ENCODE data around the gene GBA3. TPM values are rescaled to one million over a fixed set of nuclear protein-coding genes. Genes with fewer than 3 reads are reported as not detected.

GBA3 gene
- total RNA-seq, 2 experiments from 2014 or later, result not detected

DNA sequence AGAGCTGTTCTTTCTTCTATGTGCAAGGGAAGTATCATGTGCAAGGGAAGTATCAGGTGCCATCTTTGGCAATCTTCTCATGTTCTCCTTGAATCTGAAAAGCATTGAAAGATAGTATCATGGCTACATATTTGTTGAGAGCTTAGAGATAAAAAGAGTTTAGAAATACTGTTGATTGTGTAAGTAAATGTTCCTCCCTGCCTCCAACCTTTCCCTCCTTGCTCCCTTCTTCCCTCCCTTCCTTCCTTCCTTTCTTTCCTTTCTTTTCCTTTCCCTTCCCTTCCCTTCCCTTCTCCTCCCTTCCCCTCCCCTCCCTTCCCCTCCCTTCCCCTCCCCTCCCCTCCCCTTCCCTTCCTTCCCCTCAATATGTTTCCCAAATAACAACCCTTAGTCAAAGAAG is 108.7 kb downstream of the GBA3 start:
- Mint-ChIP-seq H3K27ac (no peak overlapping the region), H3K27me3 (ENCODE audit: low read depth) (peaks cover 2% of the 10 kb centered on the region), H3K4me3 (no peak overlapping the region), H3K36me3 (ENCODE audit: low read depth) (no peaks in the 10 kb centered on the region), H3K4me1 (ENCODE audit: low read depth) (no peaks in the 10 kb centered on the region), H3K9me3 (no peaks in the 10 kb centered on the region)
- DNase-seq, result no peak
- CTCF ChIA-PET, result no interaction called here
- intact Hi-C loops (cut with micrococcal nuclease), result no loop called here

DNA sequence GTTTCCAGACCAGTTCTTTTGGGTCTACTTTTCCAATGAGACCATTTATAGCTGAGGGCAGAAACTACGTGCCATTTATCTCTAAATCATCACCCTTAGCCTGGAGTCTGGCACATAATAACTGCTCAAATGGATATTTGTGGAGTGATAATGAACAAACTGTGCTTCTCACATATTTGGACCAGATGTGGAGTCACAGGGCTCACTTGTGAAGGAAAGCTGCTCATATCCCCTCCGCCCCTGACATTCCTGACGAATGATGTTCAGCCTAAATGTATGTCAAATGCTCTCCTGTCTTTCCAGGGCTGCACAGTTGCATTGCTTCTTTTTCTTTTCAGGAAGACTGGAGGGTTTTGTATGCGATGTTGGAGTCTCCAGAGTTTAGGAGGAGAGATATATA is 110.1 kb downstream of the GBA3 start:
- no peak overlapping the region for H3K4me3 Mint-ChIP-seq

DNA sequence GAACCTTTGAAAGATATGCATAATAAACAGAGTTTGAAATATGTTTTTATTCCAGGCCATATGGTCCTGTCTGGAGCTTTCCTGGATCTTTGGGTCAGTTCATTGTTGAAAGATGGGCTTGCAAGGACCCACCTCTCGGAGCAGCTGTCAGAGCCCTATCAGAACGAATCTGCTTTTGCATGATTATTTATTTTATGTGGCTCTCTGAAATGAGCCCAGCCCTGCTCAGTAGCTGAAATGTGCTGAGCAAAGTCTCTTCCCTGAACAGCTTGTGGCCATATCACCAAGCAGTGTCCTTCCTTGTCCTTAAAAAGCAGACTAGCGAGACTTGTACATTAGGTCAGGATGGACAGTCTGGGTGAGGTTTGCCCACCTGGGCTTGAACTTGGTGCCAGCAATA is 110.8 kb downstream of the GBA3 start:
- Mint-ChIP-seq H3K9me3 (no peaks in the 10 kb centered on the region), H3K4me1 (ENCODE audit: low read depth) (no peaks in the 10 kb centered on the region), H3K4me3 (no peak overlapping the region), H3K27me3 (ENCODE audit: low read depth) (peaks cover 2% of the 10 kb centered on the region), H3K27ac (no peak overlapping the region), H3K36me3 (ENCODE audit: low read depth) (no peaks in the 10 kb centered on the region)
- DNase-seq, result no peak
- CTCF ChIA-PET, result no interaction called here
- intact Hi-C loops (cut with micrococcal nuclease), result no loop called here

More for the DNA sequence above, 110.1 kb downstream of the GBA3 start:
- H3K27ac Mint-ChIP-seq, result no peak overlapping the region
- CTCF ChIA-PET, result no interaction called here
- H3K27me3 Mint-ChIP-seq (ENCODE audit: low read depth), result peaks cover 2% of the 10 kb centered on the region
- DNase-seq, result no peak
- no peaks in the 10 kb centered on the region for H3K9me3 Mint-ChIP-seq
- H3K4me1 Mint-ChIP-seq (ENCODE audit: low read depth), result no peaks in the 10 kb centered on the region
- intact Hi-C loops (cut with micrococcal nuclease), result no loop called here
- no peaks in the 10 kb centered on the region for H3K36me3 Mint-ChIP-seq (ENCODE audit: low read depth)

DNA sequence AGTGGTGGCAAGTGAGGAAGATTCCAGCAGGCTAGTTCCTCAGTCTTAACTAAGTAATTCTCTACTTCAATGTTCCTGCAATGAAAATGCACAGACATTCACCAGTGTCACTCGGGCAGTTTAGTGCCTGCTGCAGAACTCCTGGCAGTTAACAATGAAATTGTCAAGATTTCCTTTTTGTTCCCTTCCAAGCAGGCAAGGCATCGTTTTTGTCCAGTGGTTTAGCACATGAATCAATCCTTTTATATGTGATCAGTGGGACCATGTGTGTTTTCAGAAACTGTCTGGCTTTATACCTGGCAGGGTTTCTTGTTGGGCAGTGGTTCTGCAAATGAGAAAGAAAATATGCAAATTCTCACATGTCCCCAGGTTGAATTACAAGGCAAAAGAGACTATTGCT is 122.2 kb downstream of the GBA3 start:
- no peaks in the 10 kb centered on the region for H3K36me3 Mint-ChIP-seq (ENCODE audit: low read depth)
- no peaks in the 10 kb centered on the region for H3K4me1 Mint-ChIP-seq (ENCODE audit: low read depth)
- no peaks in the 10 kb centered on the region for H3K9me3 Mint-ChIP-seq
- H3K4me3 Mint-ChIP-seq, result no peak overlapping the region
- CTCF ChIA-PET, result no interaction called here
- no peaks in the 10 kb centered on the region for H3K27me3 Mint-ChIP-seq (ENCODE audit: low read depth)
- no peak overlapping the region for H3K27ac Mint-ChIP-seq
- intact Hi-C loops (cut with micrococcal nuclease), result no loop called here
- DNase-seq, result no peak

DNA sequence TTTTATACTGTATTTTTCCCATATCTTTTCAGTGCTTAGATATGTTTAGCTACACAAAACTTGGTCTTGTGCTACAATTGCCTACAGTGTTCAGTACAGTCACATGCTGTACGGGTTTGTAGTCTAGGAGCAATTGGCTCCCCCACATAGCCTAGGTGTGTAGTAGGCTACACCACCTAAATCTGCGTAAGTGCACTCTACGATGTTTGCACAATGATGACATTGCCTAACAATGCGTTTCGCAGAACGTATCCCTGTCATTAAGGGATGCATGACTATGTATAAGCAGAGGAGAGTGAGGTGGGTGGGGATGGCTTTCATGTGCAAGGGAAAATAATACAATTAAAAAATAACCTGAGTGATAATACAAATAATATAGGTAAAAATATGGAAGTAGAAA is 131.4 kb downstream of the GBA3 start:
- no peaks in the 10 kb centered on the region for H3K9me3 Mint-ChIP-seq
- CTCF ChIA-PET, result no interaction called here
- no peaks in the 10 kb centered on the region for H3K4me1 Mint-ChIP-seq (ENCODE audit: low read depth)
- no peak overlapping the region for H3K27ac Mint-ChIP-seq
- H3K4me3 Mint-ChIP-seq, result no peak overlapping the region
- no peak for DNase-seq
- intact Hi-C loops (cut with micrococcal nuclease), result no loop called here
- no peaks in the 10 kb centered on the region for H3K27me3 Mint-ChIP-seq (ENCODE audit: low read depth)
- H3K36me3 Mint-ChIP-seq (ENCODE audit: low read depth), result no peaks in the 10 kb centered on the region

DNA sequence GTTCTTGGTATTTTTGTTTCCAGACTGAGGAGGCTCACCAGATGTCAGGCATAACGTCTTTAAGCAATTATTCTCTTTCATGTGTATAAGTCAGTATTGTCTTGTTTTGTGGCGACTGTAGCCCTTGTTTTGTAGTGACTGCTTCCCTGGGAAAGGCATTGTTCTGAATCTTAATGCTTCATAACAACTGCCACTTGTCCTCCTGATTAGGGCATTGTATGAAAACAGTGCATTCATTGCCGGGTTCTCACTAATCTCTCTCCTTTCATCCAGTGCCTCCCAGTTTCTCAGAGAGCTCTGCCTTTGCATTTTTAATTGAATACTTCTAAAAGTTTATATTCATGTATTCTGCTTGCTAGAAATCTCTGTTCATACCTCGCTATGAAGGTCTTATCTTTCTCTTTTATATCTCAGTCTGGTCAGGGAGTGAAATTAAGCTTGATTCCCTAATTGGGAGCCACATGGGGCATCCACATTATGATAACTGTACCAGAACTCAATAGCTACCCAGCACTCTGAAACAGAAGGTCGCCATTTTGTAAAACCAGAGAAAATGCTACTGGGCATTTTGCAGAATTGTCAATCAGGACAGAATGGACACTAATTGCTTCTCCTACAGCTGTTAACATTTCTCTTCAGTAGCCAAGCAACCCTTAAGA is 149.8 kb downstream of the GBA3 start:
- intact Hi-C loops (cut with micrococcal nuclease), result no loop called here
- H3K4me3 Mint-ChIP-seq, result no peak overlapping the region
- H3K36me3 Mint-ChIP-seq (ENCODE audit: low read depth), result no peaks in the 10 kb centered on the region
- no peaks in the 10 kb centered on the region for H3K4me1 Mint-ChIP-seq (ENCODE audit: low read depth)
- CTCF ChIA-PET, result interaction anchor here (1.2 kb wide), 1 partner anchor 53 kb away, joined by 3 read pairs; no protein-coding TSS in a partner anchor
- H3K9me3 Mint-ChIP-seq, result peaks cover 1% of the 10 kb centered on the region
- H3K27ac Mint-ChIP-seq, result no peak overlapping the region
- peaks cover 2% of the 10 kb centered on the region for H3K27me3 Mint-ChIP-seq (ENCODE audit: low read depth)
- no peak for DNase-seq

DNA sequence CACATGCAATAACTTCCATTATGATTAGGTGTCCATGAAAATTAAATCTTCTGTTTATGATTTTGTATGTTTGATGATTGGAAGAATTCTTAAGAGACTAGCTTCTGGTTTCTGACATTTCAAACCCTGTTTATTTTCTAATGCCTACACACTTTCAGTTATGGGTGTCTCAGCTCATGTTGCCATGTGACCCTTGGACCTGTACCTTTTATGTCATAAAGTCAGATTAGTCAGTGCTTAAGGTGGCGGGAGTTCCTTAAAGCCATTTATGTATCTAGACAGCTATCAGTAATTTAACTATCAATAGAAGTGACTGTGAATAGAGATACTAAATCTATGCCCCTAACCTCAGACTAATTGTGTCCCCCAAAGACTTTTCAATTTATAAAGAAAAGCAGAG is 155.6 kb downstream of the GBA3 start:
- Mint-ChIP-seq H3K9me3 (no peaks in the 10 kb centered on the region), H3K36me3 (ENCODE audit: low read depth) (no peaks in the 10 kb centered on the region), H3K27ac (no peak overlapping the region), H3K4me1 (ENCODE audit: low read depth) (no peaks in the 10 kb centered on the region), H3K4me3 (no peak overlapping the region), H3K27me3 (ENCODE audit: low read depth) (peaks cover 10% of the 10 kb centered on the region)
- DNase-seq, result no peak
- intact Hi-C loops (cut with micrococcal nuclease), result no loop called here
- CTCF ChIA-PET, result no interaction called here

DNA sequence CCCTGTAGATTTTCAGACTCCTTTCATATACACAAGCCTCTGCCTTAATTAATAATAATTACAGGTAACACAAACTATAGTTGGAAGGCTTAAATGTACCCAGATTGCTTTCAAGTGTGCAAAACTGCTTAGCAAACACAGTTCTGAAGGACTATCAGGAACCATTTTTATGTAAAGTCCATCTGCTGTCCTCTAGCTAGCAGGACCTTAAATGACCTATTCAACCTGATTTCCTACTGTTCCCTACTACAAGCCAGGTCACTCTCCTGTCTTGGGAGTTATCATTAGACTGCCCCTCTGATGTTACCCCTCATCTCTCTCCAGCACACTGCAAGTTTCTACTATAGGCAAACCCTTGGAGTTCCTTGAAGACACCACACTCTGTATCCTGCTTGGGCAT is 157.3 kb downstream of the GBA3 start:
- intact Hi-C loops (cut with micrococcal nuclease), result no loop called here
- CTCF ChIA-PET, result no interaction called here
- Mint-ChIP-seq H3K4me1 (ENCODE audit: low read depth) (no peaks in the 10 kb centered on the region), H3K9me3 (no peaks in the 10 kb centered on the region), H3K27ac (no peak overlapping the region), H3K36me3 (ENCODE audit: low read depth) (no peaks in the 10 kb centered on the region), H3K27me3 (ENCODE audit: low read depth) (peaks cover 14% of the 10 kb centered on the region), H3K4me3 (no peak overlapping the region)
- no peak for DNase-seq

DNA sequence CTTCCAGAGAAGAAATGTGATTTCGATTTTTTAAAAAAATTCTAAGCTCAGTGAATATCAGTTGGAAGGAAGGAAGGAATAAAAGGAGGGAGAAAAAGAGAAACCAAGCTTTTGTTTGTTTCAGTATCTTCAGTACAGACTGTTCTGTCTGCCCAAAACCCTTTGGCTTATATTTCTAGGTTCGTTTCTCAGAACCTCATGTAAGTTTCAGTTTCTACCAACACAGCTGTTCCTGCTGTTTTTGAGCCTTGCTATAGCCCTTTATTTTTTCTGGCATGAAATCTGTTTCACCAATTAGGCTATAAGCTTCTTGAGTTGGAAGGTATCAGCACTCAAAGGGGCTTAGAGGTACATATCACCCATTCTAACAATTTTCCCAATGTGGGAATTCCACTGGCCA is 157.9 kb downstream of the GBA3 start:
- H3K27me3 Mint-ChIP-seq (ENCODE audit: low read depth), result peaks cover 14% of the 10 kb centered on the region
- no peaks in the 10 kb centered on the region for H3K9me3 Mint-ChIP-seq
- no peaks in the 10 kb centered on the region for H3K4me1 Mint-ChIP-seq (ENCODE audit: low read depth)
- H3K4me3 Mint-ChIP-seq, result no peak overlapping the region
- no peaks in the 10 kb centered on the region for H3K36me3 Mint-ChIP-seq (ENCODE audit: low read depth)
- intact Hi-C loops (cut with micrococcal nuclease), result no loop called here
- CTCF ChIA-PET, result no interaction called here
- DNase-seq, result no peak
- no peak overlapping the region for H3K27ac Mint-ChIP-seq

DNA sequence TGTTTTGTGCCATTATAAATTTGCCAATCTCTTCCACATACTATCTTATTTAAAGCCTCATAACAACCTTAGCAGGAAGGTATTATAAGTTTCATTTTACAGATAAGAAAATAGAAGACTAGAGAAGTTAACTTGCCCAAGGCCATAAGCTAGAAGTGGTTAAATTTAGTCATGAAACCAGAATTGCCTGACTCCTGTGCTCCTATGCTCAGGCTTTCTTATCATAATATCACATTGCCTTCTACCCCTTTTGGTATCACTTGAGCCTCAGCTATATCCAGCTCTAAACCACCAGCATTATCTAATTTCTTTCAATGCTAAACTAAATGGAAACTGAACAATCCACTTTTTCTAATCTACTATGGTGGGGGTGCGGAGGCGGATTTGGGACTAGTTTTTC is 164.7 kb downstream of the GBA3 start:
- peaks cover 12% of the 10 kb centered on the region for H3K27me3 Mint-ChIP-seq (ENCODE audit: low read depth)
- intact Hi-C loops (cut with micrococcal nuclease), result no loop called here
- no peaks in the 10 kb centered on the region for H3K9me3 Mint-ChIP-seq
- H3K36me3 Mint-ChIP-seq (ENCODE audit: low read depth), result no peaks in the 10 kb centered on the region
- no peaks in the 10 kb centered on the region for H3K4me1 Mint-ChIP-seq (ENCODE audit: low read depth)
- H3K27ac Mint-ChIP-seq, result no peak overlapping the region
- no peak overlapping the region for H3K4me3 Mint-ChIP-seq
- CTCF ChIA-PET, result no interaction called here
- DNase-seq, result no peak

DNA sequence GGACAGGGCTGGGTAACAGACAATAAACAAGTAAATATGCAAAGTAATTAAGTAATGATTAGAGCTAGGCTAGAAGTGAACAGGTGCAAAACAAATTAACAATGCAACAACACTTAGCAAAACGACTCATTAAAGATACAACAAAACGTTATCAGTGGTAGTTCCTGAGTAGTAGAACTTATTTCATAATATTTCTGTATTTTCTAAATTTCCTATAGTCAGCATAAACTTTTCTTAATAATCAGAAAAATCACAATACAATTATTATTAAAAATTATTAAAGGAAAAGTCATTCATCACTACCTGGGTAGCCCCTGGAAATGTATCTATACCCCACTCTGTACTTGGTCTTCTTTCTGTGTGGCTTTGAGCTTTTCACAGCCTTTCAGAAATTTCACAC is 166.6 kb downstream of the GBA3 start:
- CTCF ChIA-PET, result no interaction called here

More for the DNA sequence above, 166.6 kb downstream of the GBA3 start:
- Mint-ChIP-seq H3K9me3 (no peaks in the 10 kb centered on the region), H3K4me3 (no peak overlapping the region), H3K27ac (no peak overlapping the region), H3K4me1 (ENCODE audit: low read depth) (no peaks in the 10 kb centered on the region), H3K36me3 (ENCODE audit: low read depth) (no peaks in the 10 kb centered on the region), H3K27me3 (ENCODE audit: low read depth) (peaks cover 6% of the 10 kb centered on the region)
- no peak for DNase-seq
- intact Hi-C loops (cut with micrococcal nuclease), result no loop called here

Measured in activated naive CD4-positive, alpha-beta T cell treated with anti-CD3 and anti-CD28 coated beads for 36 hours (primary cell).